ENCODE measurements around the gene ANKRD66.

ANKRD66 gene

GRCh38 chr6:46792635-46793034, 45.9 kb downstream of the ANKRD66 start:
- no peak for FAIRE-seq

GRCh38 chr6:46793138-46793537, 46.4 kb downstream of the ANKRD66 start, which contains the start of gene MEP1A:
MEP1A (plus strand) TSS chr6:46793389; CDS start chr6:46793399, 10 bp downstream.
- FAIRE-seq = no peak

GRCh38 chr6:46794068-46794467, 47.3 kb downstream of the ANKRD66 start:
- no peak for FAIRE-seq

- FAIRE-seq = no peak
Observed at GRCh38 chr6:46795816-46796215, 49.1 kb downstream of the ANKRD66 start.

- no peak for FAIRE-seq
Observed at GRCh38 chr6:46796848-46797580, 50.3 kb downstream of the ANKRD66 start.

GRCh38 chr6:46799657-46800056, 52.9 kb downstream of the ANKRD66 start:
- no peak for FAIRE-seq

GRCh38 chr6:46808806-46809205, 62.1 kb downstream of the ANKRD66 start:
- FAIRE-seq = no peak
